ENCODE results near the gene CCDC120.
A peak's percentile ranks its signal among the peaks of the same experiment; 100 is the strongest.

The CCDC120 gene

GRCh38 chrX:49043987-49044281, 14.9 kb upstream of the CCDC120 start:
- peak overlapping the region; percentile 86 for H2AFZ ChIP-seq (ENCODE audit: low read length)

GRCh38 chrX:49053223-49054072, 5.4 kb upstream of the CCDC120 start:
- peak overlapping the region; percentile 89 for H3K23ac ChIP-seq (ENCODE audit: low read depth, low read length, poor library complexity)
- H2BK5ac ChIP-seq (ENCODE audit: low read length), result no peak overlapping the region
- H2AK5ac ChIP-seq (ENCODE audit: low read depth, low read length), result no peak overlapping the region
- WGBS, 2 donors (ENCODE audit: extremely low coverage in 2 of 2, insufficient read length in 2 of 2, insufficient replicate concordance in 1 of 2), result no CpG with 5 or more reads among the region's 79 CpGs
- peak overlapping the region; percentile 70 for H3K27ac ChIP-seq (replicated peaks; ENCODE audit: low read length)
- no peak overlapping the region for H3K4ac ChIP-seq (ENCODE audit: low read length)
- peak overlapping the region; percentile 84 for H2AFZ ChIP-seq (ENCODE audit: low read length)
- H3K36me3 ChIP-seq (replicated peaks in 1 of 2; ENCODE audit: control insufficient read depth in 2 of 2, insufficient read depth in 2 of 2, low read length in 2 of 2), result no peaks in the 10 kb centered on the region
- H2BK12ac ChIP-seq (ENCODE audit: low read length), result no peak overlapping the region
- peaks cover 0 to 3% of the 10 kb centered on the region in 2 donors for H3K4me1 ChIP-seq (ENCODE audit: control insufficient read depth in 2 of 2, insufficient read depth in 1 of 2, low read depth in 1 of 2, low read length in 2 of 2)
- no peak overlapping the region for H2BK15ac ChIP-seq (ENCODE audit: low read length)
- H3K9me3 ChIP-seq (replicated peaks in 1 of 2; ENCODE audit: control insufficient read depth in 2 of 2, insufficient read depth in 1 of 2, low read depth in 1 of 2, low read length in 2 of 2), result peaks cover 0 to 11% of the 10 kb centered on the region in 2 donors
- peak; percentile 67 for DNase-seq (ENCODE audit: low spot score)
- H3K79me1 ChIP-seq (ENCODE audit: low read depth, low read length), result no peaks in the 10 kb centered on the region
- no peak overlapping the region for H4K8ac ChIP-seq (ENCODE audit: low read depth, low read length)
- H2BK120ac ChIP-seq (ENCODE audit: low read depth, low read length), result no peak overlapping the region
- H3K9ac ChIP-seq (ENCODE audit: low read depth, low read length, poor library complexity), result peak overlapping the region; percentile 86
- peak overlapping the region; percentile 30 for H3K4me2 ChIP-seq (ENCODE audit: insufficient read depth, low read length, poor library complexity, severe bottlenecking)
- peak overlapping the region; percentile 46 to 83 for H3K4me3 ChIP-seq (ENCODE audit: low read length in 2 of 2)
- peak overlapping the region; percentile 91 for H3K18ac ChIP-seq (ENCODE audit: low read length)
- peak overlapping the region; percentile 82 for H3K14ac ChIP-seq (ENCODE audit: low read length)
- H4K91ac ChIP-seq (ENCODE audit: low read depth, low read length, poor library complexity), result no peak overlapping the region
- H3K27me3 ChIP-seq (ENCODE audit: control insufficient read depth in 3 of 3, insufficient read depth in 3 of 3, low read depth in 1 of 3, low read length in 3 of 3), result peaks cover 0 to 3% (median 0%) of the 10 kb centered on the region in 3 experiments

More at GRCh38 chrX:49043987-49044281, 14.9 kb upstream of the CCDC120 start:
- no peaks in the 10 kb centered on the region for H3K79me1 ChIP-seq (ENCODE audit: low read depth, low read length)
- no peak overlapping the region for H3K9ac ChIP-seq (ENCODE audit: low read depth, low read length, poor library complexity)
- no peak overlapping the region for H2AK5ac ChIP-seq (ENCODE audit: low read depth, low read length)
- no peak for DNase-seq (ENCODE audit: low spot score)
- peak overlapping the region; percentile 40 for H3K4me2 ChIP-seq (ENCODE audit: insufficient read depth, low read length, poor library complexity, severe bottlenecking)
- H4K8ac ChIP-seq (ENCODE audit: low read depth, low read length), result no peak overlapping the region
- no peak overlapping the region for H4K91ac ChIP-seq (ENCODE audit: low read depth, low read length, poor library complexity)
- no peak overlapping the region for H3K18ac ChIP-seq (ENCODE audit: low read length)
- no peak overlapping the region for H2BK120ac ChIP-seq (ENCODE audit: low read depth, low read length)
- peaks cover 5 to 6% of the 10 kb centered on the region in 2 donors for H3K36me3 ChIP-seq (replicated peaks in 1 of 2; ENCODE audit: control insufficient read depth in 2 of 2, insufficient read depth in 2 of 2, low read length in 2 of 2)
- no peak overlapping the region for H3K23ac ChIP-seq (ENCODE audit: low read depth, low read length, poor library complexity)
- WGBS, 2 donors (ENCODE audit: extremely low coverage in 2 of 2, insufficient read length in 2 of 2, insufficient replicate concordance in 1 of 2), result no CpG with 5 or more reads among the region's 13 CpGs
- peaks cover 8 to 17% of the 10 kb centered on the region in 2 donors for H3K4me1 ChIP-seq (ENCODE audit: control insufficient read depth in 2 of 2, insufficient read depth in 1 of 2, low read depth in 1 of 2, low read length in 2 of 2)
- H2BK5ac ChIP-seq (ENCODE audit: low read length), result no peak overlapping the region
- peak overlapping the region in 1 of 2 donors; percentile 29 for H3K4me3 ChIP-seq (ENCODE audit: low read length in 2 of 2)
- H2BK15ac ChIP-seq (ENCODE audit: low read length), result peak overlapping the region; percentile 49
- H2BK12ac ChIP-seq (ENCODE audit: low read length), result no peak overlapping the region
- H3K9me3 ChIP-seq (replicated peaks in 1 of 2; ENCODE audit: control insufficient read depth in 2 of 2, insufficient read depth in 1 of 2, low read depth in 1 of 2, low read length in 2 of 2), result no peaks in the 10 kb centered on the region
- no peaks in the 10 kb centered on the region for H3K27me3 ChIP-seq (ENCODE audit: control insufficient read depth in 3 of 3, insufficient read depth in 3 of 3, low read depth in 1 of 3, low read length in 3 of 3)
- H3K14ac ChIP-seq (ENCODE audit: low read length), result no peak overlapping the region
- no peak overlapping the region for H3K27ac ChIP-seq (replicated peaks; ENCODE audit: low read length)
- no peak overlapping the region for H3K4ac ChIP-seq (ENCODE audit: low read length)

DNA sequence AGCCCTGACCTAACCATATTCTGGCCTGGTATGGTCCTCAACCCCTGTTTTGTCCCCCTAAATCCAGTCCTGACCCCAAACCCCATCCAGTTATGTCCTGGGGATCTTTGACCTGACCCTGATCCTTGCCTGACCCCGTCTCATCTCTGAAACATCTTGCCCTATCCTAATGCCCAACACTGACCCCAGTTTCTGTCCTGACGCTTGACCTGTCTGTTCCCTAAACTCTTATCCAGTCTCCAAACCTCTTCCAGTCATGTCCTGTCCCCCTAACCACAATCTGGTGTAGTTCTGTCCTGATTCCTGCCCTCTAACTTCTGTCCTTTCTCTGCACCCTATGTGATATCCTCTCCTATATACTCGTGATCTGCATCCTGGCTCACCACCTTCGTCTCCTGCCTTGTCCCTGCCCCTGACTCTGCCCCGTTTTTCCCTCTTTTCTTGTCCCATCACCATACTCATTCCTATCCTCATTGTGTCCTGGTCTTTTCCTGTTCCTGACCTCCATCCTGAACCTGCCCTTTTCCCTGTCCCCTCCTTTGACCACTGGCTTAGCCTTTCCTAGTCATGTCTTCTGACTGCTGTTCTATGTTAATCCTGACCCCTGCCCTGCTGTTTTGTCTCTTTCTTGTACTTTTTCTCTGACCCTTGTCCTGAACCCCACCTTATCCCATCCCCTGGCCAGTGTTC, 4.6 kb upstream of the CCDC120 start:
- Histone ChIP-seq H3K79me1 (ENCODE audit: low read depth, low read length) (no peaks in the 10 kb centered on the region), H2BK12ac (ENCODE audit: low read length) (no peak overlapping the region), H3K23ac (ENCODE audit: low read depth, low read length, poor library complexity) (no peak overlapping the region), H3K4me1 (ENCODE audit: control insufficient read depth in 2 of 2, insufficient read depth in 1 of 2, low read depth in 1 of 2, low read length in 2 of 2) (peaks cover 0 to 3% of the 10 kb centered on the region in 2 donors), H2AK5ac (ENCODE audit: low read depth, low read length) (no peak overlapping the region), H4K91ac (ENCODE audit: low read depth, low read length, poor library complexity) (no peak overlapping the region), H2AFZ (ENCODE audit: low read length) (peak overlapping the region; percentile 84), H3K36me3 (replicated peaks in 1 of 2; ENCODE audit: control insufficient read depth in 2 of 2, insufficient read depth in 2 of 2, low read length in 2 of 2) (no peaks in the 10 kb centered on the region), H2BK5ac (ENCODE audit: low read length) (no peak overlapping the region), H3K9me3 (replicated peaks in 1 of 2; ENCODE audit: control insufficient read depth in 2 of 2, insufficient read depth in 1 of 2, low read depth in 1 of 2, low read length in 2 of 2) (peaks cover 0 to 11% of the 10 kb centered on the region in 2 donors), H3K27me3 (ENCODE audit: control insufficient read depth in 3 of 3, insufficient read depth in 3 of 3, low read depth in 1 of 3, low read length in 3 of 3) (peaks cover 0 to 3% (median 0%) of the 10 kb centered on the region in 3 experiments), H3K4me3 (ENCODE audit: low read length in 2 of 2) (peak overlapping the region; percentile 46 to 83), H3K14ac (ENCODE audit: low read length) (no peak overlapping the region), H4K8ac (ENCODE audit: low read depth, low read length) (no peak overlapping the region), H3K27ac (replicated peaks; ENCODE audit: low read length) (no peak overlapping the region), H3K4ac (ENCODE audit: low read length) (no peak overlapping the region), H2BK120ac (ENCODE audit: low read depth, low read length) (no peak overlapping the region), H3K18ac (ENCODE audit: low read length) (no peak overlapping the region), H3K4me2 (ENCODE audit: insufficient read depth, low read length, poor library complexity, severe bottlenecking) (peak overlapping the region; percentile 30), H2BK15ac (ENCODE audit: low read length) (no peak overlapping the region), H3K9ac (ENCODE audit: low read depth, low read length, poor library complexity) (no peak overlapping the region)
- WGBS, 2 donors (ENCODE audit: extremely low coverage in 2 of 2, insufficient read length in 2 of 2, insufficient replicate concordance in 1 of 2), result no CpG with 5 or more reads among the region's 5 CpGs
- no peak for DNase-seq (ENCODE audit: low spot score)

GRCh38 chrX:49059201-49059600, 402 bp downstream of the CCDC120 start:
- no peaks in the 10 kb centered on the region for H3K79me1 ChIP-seq (ENCODE audit: low read depth, low read length)
- H3K4ac ChIP-seq (ENCODE audit: low read length), result no peak overlapping the region
- H2BK5ac ChIP-seq (ENCODE audit: low read length), result no peak overlapping the region
- H3K14ac ChIP-seq (ENCODE audit: low read length), result no peak overlapping the region
- no peak overlapping the region for H4K91ac ChIP-seq (ENCODE audit: low read depth, low read length, poor library complexity)
- no peak overlapping the region for H3K18ac ChIP-seq (ENCODE audit: low read length)
- DNase-seq (ENCODE audit: low spot score), result no peak
- WGBS, 2 donors (ENCODE audit: extremely low coverage in 2 of 2, insufficient read length in 2 of 2, insufficient replicate concordance in 1 of 2), result no CpG with 5 or more reads among the region's 6 CpGs
- H2AFZ ChIP-seq (ENCODE audit: low read length), result no peak overlapping the region
- H2BK12ac ChIP-seq (ENCODE audit: low read length), result no peak overlapping the region
- no peak overlapping the region for H2BK15ac ChIP-seq (ENCODE audit: low read length)
- peaks cover 0 to 8% of the 10 kb centered on the region in 2 donors for H3K9me3 ChIP-seq (replicated peaks in 1 of 2; ENCODE audit: control insufficient read depth in 2 of 2, insufficient read depth in 1 of 2, low read depth in 1 of 2, low read length in 2 of 2)
- H3K27ac ChIP-seq (replicated peaks; ENCODE audit: low read length), result no peak overlapping the region
- no peak overlapping the region for H3K9ac ChIP-seq (ENCODE audit: low read depth, low read length, poor library complexity)
- H3K4me3 ChIP-seq (ENCODE audit: low read length in 2 of 2), result no peak overlapping the region
- H3K36me3 ChIP-seq (replicated peaks in 1 of 2; ENCODE audit: control insufficient read depth in 2 of 2, insufficient read depth in 2 of 2, low read length in 2 of 2), result no peaks in the 10 kb centered on the region
- H4K8ac ChIP-seq (ENCODE audit: low read depth, low read length), result no peak overlapping the region
- H3K4me2 ChIP-seq (ENCODE audit: insufficient read depth, low read length, poor library complexity, severe bottlenecking), result no peak overlapping the region
- H2BK120ac ChIP-seq (ENCODE audit: low read depth, low read length), result no peak overlapping the region
- H3K23ac ChIP-seq (ENCODE audit: low read depth, low read length, poor library complexity), result no peak overlapping the region
- no peaks in the 10 kb centered on the region for H3K27me3 ChIP-seq (ENCODE audit: control insufficient read depth in 3 of 3, insufficient read depth in 3 of 3, low read depth in 1 of 3, low read length in 3 of 3)
- no peaks in the 10 kb centered on the region for H3K4me1 ChIP-seq (ENCODE audit: control insufficient read depth in 2 of 2, insufficient read depth in 1 of 2, low read depth in 1 of 2, low read length in 2 of 2)
- no peak overlapping the region for H2AK5ac ChIP-seq (ENCODE audit: low read depth, low read length)
